Measurements from ENCODE around the gene C3AR1. TPM values are rescaled to one million over a fixed set of nuclear protein-coding genes. Genes with fewer than 3 reads are reported as not detected.

The C3AR1 gene
- total RNA-seq, 2 donors from 2014 or later: not detected

- H3K9me3 Mint-ChIP-seq: no peaks in the 10 kb centered on the region
- no peaks in the 10 kb centered on the region for H3K4me1 Mint-ChIP-seq
- DNase-seq: peak; percentile 96
- H3K27ac Mint-ChIP-seq: no peak overlapping the region
- peaks cover 88% of the 10 kb centered on the region for H3K36me3 ChIP-seq (ENCODE audit: control insufficient read depth, insufficient read depth, low read length)
- H3K4me3 ChIP-seq (ENCODE audit: low read length): no peak overlapping the region
- WGBS, 2 experiments (ENCODE audit: insufficient coverage in 1 of 2, insufficient read length in 1 of 2): 51 to 88% methylated on average over 4 to 8 of the region's 8 CpGs
- H3K9ac ChIP-seq (ENCODE audit: extremely low read depth, low read length, poor library complexity, severe bottlenecking): no peak overlapping the region
- H3K9me3 ChIP-seq (ENCODE audit: control insufficient read depth, low read length): no peaks in the 10 kb centered on the region
- H3K27me3 Mint-ChIP-seq (ENCODE audit: insufficient read depth): no peaks in the 10 kb centered on the region
- H3K36me3 Mint-ChIP-seq (ENCODE audit: low read depth): peaks cover 78% of the 10 kb centered on the region
- H3K4me3 Mint-ChIP-seq: no peak overlapping the region
- no peak overlapping the region for H3K27ac ChIP-seq (ENCODE audit: low read depth, low read length)
- peak; percentile 100 for TF ChIP-seq CTCF (conservative IDR thresholded peaks at IDR 0.05)
- H3K4me1 ChIP-seq (ENCODE audit: control insufficient read depth, insufficient read depth, low read length): no peaks in the 10 kb centered on the region
- H3K27me3 ChIP-seq (ENCODE audit: control insufficient read depth, insufficient read depth, low read length, poor library complexity, severe bottlenecking): no peaks in the 10 kb centered on the region
Observed at GRCh38 chr12:8045952-8046944, 19.9 kb downstream of the C3AR1 start.

GRCh38 chr12:8040791-8041190, 25.4 kb downstream of the C3AR1 start:
- H3K9me3 ChIP-seq (ENCODE audit: control insufficient read depth, low read length): no peaks in the 10 kb centered on the region
- H3K36me3 ChIP-seq (ENCODE audit: control insufficient read depth, insufficient read depth, low read length): peaks cover 62% of the 10 kb centered on the region
- Mint-ChIP-seq H3K36me3 (ENCODE audit: low read depth) (peaks cover 45% of the 10 kb centered on the region), H3K9me3 (no peaks in the 10 kb centered on the region), H3K27me3 (ENCODE audit: insufficient read depth) (no peaks in the 10 kb centered on the region), H3K27ac (no peak overlapping the region), H3K4me3 (no peak overlapping the region), H3K4me1 (peaks cover 32% of the 10 kb centered on the region)
- no peak overlapping the region for H3K4me3 ChIP-seq (ENCODE audit: low read length)
- H3K27ac ChIP-seq (ENCODE audit: low read depth, low read length): no peak overlapping the region
- no peak for TF ChIP-seq CTCF (conservative IDR thresholded peaks at IDR 0.05)
- WGBS, 2 experiments (ENCODE audit: insufficient coverage in 1 of 2, insufficient read length in 1 of 2): 91 to 100% methylated on average over 1 of the region's 1 CpG
- H3K4me1 ChIP-seq (ENCODE audit: control insufficient read depth, insufficient read depth, low read length): peaks cover 9% of the 10 kb centered on the region
- H3K9ac ChIP-seq (ENCODE audit: extremely low read depth, low read length, poor library complexity, severe bottlenecking): no peak overlapping the region
- no peaks in the 10 kb centered on the region for H3K27me3 ChIP-seq (ENCODE audit: control insufficient read depth, insufficient read depth, low read length, poor library complexity, severe bottlenecking)
- DNase-seq: no peak

DNA sequence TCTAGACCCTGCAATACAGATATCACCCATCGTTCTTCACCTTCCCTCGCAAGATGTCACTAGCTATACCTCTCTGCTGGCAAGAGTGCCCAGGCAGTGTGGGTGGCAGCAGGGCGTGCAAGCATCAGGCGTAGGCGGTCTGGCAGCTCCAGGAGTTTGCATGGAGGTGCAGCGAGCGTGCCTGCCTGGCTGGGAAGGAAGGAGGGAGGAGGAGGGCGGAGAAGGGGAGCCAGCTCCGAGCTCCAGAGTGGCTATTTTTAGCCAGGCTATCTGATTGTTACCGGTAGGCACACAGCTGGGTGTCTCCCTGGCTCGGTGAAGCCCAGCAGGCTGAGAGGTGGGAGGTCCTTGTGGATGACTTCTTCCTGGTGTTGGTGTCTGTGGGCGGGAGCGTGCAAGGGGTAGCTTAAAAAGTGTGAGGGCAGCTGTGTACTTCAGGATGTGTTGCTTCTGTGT, 27.5 kb downstream of the C3AR1 start:
- peaks cover 31% of the 10 kb centered on the region for H3K36me3 Mint-ChIP-seq (ENCODE audit: low read depth)
- TF ChIP-seq CTCF (conservative IDR thresholded peaks at IDR 0.05): no peak
- H3K9me3 Mint-ChIP-seq: no peaks in the 10 kb centered on the region
- peaks cover 9% of the 10 kb centered on the region for H3K4me1 ChIP-seq (ENCODE audit: control insufficient read depth, insufficient read depth, low read length)
- no peaks in the 10 kb centered on the region for H3K27me3 ChIP-seq (ENCODE audit: control insufficient read depth, insufficient read depth, low read length, poor library complexity, severe bottlenecking)
- peak overlapping the region; percentile 1 for H3K27ac Mint-ChIP-seq
- peaks cover 45% of the 10 kb centered on the region for H3K36me3 ChIP-seq (ENCODE audit: control insufficient read depth, insufficient read depth, low read length)
- H3K27ac ChIP-seq (ENCODE audit: low read depth, low read length): no peak overlapping the region
- no peaks in the 10 kb centered on the region for H3K27me3 Mint-ChIP-seq (ENCODE audit: insufficient read depth)
- peaks cover 53% of the 10 kb centered on the region for H3K4me1 Mint-ChIP-seq
- 27 to 46% methylated on average over 2 to 13 of the region's 13 CpGs for WGBS, 2 experiments (ENCODE audit: insufficient coverage in 1 of 2, insufficient read length in 1 of 2)
- H3K9me3 ChIP-seq (ENCODE audit: control insufficient read depth, low read length): no peaks in the 10 kb centered on the region
- peak overlapping the region; percentile 74 for H3K4me3 ChIP-seq (ENCODE audit: low read length)
- peak overlapping the region; percentile 27 for H3K4me3 Mint-ChIP-seq
- H3K9ac ChIP-seq (ENCODE audit: extremely low read depth, low read length, poor library complexity, severe bottlenecking): peak overlapping the region; percentile 15
- DNase-seq: peak; percentile 93
